ENCODE measurements around the gene MORF4L1.
A peak's percentile ranks its signal among the peaks of the same experiment; 100 is the strongest.
"Not testable (repeated sequence)": the region's sequence is repeated elsewhere in the genome, so short reads cannot be mapped to it uniquely, and the experiment has no call there.

Gene MORF4L1

GRCh38 chr15:78841376-78841706, 31.3 kb upstream of the MORF4L1 start:
- Histone ChIP-seq H3K9me3 (ENCODE audit: insufficient read depth, low read depth, low read length) (no peaks in the 10 kb centered on the region), H3K36me3 (ENCODE audit: insufficient read depth, low read depth, low read length) (no peaks in the 10 kb centered on the region), H3K4me3 (ENCODE audit: low read length) (no peak overlapping the region), H3K27ac (ENCODE audit: low read length) (no peak overlapping the region), H3K27me3 (ENCODE audit: insufficient read depth, low read length) (no peaks in the 10 kb centered on the region), H3K9ac (ENCODE audit: low read depth, low read length) (no peak overlapping the region), H3K4me1 (ENCODE audit: insufficient read depth, low read length) (no peaks in the 10 kb centered on the region)

- no peaks in the 10 kb centered on the region for H3K27me3 ChIP-seq (ENCODE audit: insufficient read depth, low read length)
- H3K4me3 ChIP-seq (ENCODE audit: low read length) = no peak overlapping the region
- no peak overlapping the region for H3K27ac ChIP-seq (ENCODE audit: low read length)
- no peaks in the 10 kb centered on the region for H3K4me1 ChIP-seq (ENCODE audit: insufficient read depth, low read length)
- no peaks in the 10 kb centered on the region for H3K9me3 ChIP-seq (ENCODE audit: insufficient read depth, low read depth, low read length)
- H3K36me3 ChIP-seq (ENCODE audit: insufficient read depth, low read depth, low read length) = no peaks in the 10 kb centered on the region
- no peak overlapping the region for H3K9ac ChIP-seq (ENCODE audit: low read depth, low read length)
Measured at GRCh38 chr15:78841891-78842290, 30.8 kb upstream of the MORF4L1 start.

GRCh38 chr15:78842519-78842918, 30.2 kb upstream of the MORF4L1 start:
- no peaks in the 10 kb centered on the region for H3K4me1 ChIP-seq (ENCODE audit: insufficient read depth, low read length)
- no peak overlapping the region for H3K27ac ChIP-seq (ENCODE audit: low read length)
- H3K36me3 ChIP-seq (ENCODE audit: insufficient read depth, low read depth, low read length) = no peaks in the 10 kb centered on the region
- H3K9me3 ChIP-seq (ENCODE audit: insufficient read depth, low read depth, low read length) = no peaks in the 10 kb centered on the region
- H3K27me3 ChIP-seq (ENCODE audit: insufficient read depth, low read length) = no peaks in the 10 kb centered on the region
- no peak overlapping the region for H3K4me3 ChIP-seq (ENCODE audit: low read length)
- H3K9ac ChIP-seq (ENCODE audit: low read depth, low read length) = no peak overlapping the region

- H3K27ac ChIP-seq (ENCODE audit: low read length); H3K36me3 ChIP-seq (ENCODE audit: insufficient read depth, low read depth, low read length); H3K9me3 ChIP-seq (ENCODE audit: insufficient read depth, low read depth, low read length); H3K4me3 ChIP-seq (ENCODE audit: low read length); H3K9ac ChIP-seq (ENCODE audit: low read depth, low read length); H3K27me3 ChIP-seq (ENCODE audit: insufficient read depth, low read length); H3K4me1 ChIP-seq (ENCODE audit: insufficient read depth, low read length): not testable (repeated sequence)
Measured at GRCh38 chr15:78846906-78847305, 25.8 kb upstream of the MORF4L1 start.

- H3K27me3 ChIP-seq (ENCODE audit: insufficient read depth, low read length); H3K4me1 ChIP-seq (ENCODE audit: insufficient read depth, low read length); H3K4me3 ChIP-seq (ENCODE audit: low read length); H3K9me3 ChIP-seq (ENCODE audit: insufficient read depth, low read depth, low read length); H3K27ac ChIP-seq (ENCODE audit: low read length); H3K9ac ChIP-seq (ENCODE audit: low read depth, low read length); H3K36me3 ChIP-seq (ENCODE audit: insufficient read depth, low read depth, low read length): not testable (repeated sequence)
Measured at GRCh38 chr15:78847387-78847906, 25.2 kb upstream of the MORF4L1 start.

- H3K4me1 ChIP-seq (ENCODE audit: insufficient read depth, low read length) = peaks cover 7% of the 10 kb centered on the region; the same call in 1 of the 2 replicates
- H3K27ac ChIP-seq (ENCODE audit: low read length) = no peak overlapping the region
- H3K4me3 ChIP-seq (ENCODE audit: low read length) = no peak overlapping the region
- H3K36me3 ChIP-seq (ENCODE audit: insufficient read depth, low read depth, low read length) = no peaks in the 10 kb centered on the region
- H3K9me3 ChIP-seq (ENCODE audit: insufficient read depth, low read depth, low read length) = no peaks in the 10 kb centered on the region
- no peak overlapping the region for H3K9ac ChIP-seq (ENCODE audit: low read depth, low read length)
- no peaks in the 10 kb centered on the region for H3K27me3 ChIP-seq (ENCODE audit: insufficient read depth, low read length)
Measured at GRCh38 chr15:78850352-78850751, 22.3 kb upstream of the MORF4L1 start.

- no peaks in the 10 kb centered on the region for H3K9me3 ChIP-seq (ENCODE audit: insufficient read depth, low read depth, low read length)
- no peak overlapping the region for H3K9ac ChIP-seq (ENCODE audit: low read depth, low read length)
Measured at GRCh38 chr15:78850941-78851755, 21.5 kb upstream of the MORF4L1 start.

GRCh38 chr15:78853500-78853899, 19.2 kb upstream of the MORF4L1 start:
- no peak overlapping the region for H3K27ac ChIP-seq (ENCODE audit: low read length)
- H3K9ac ChIP-seq (ENCODE audit: low read depth, low read length) = no peak overlapping the region
- H3K4me1 ChIP-seq (ENCODE audit: insufficient read depth, low read length) = peaks cover 7% of the 10 kb centered on the region; the same call in 1 of the 2 replicates
- H3K27me3 ChIP-seq (ENCODE audit: insufficient read depth, low read length) = no peaks in the 10 kb centered on the region
- no peaks in the 10 kb centered on the region for H3K36me3 ChIP-seq (ENCODE audit: insufficient read depth, low read depth, low read length)
- H3K4me3 ChIP-seq (ENCODE audit: low read length) = no peak overlapping the region
- H3K9me3 ChIP-seq (ENCODE audit: insufficient read depth, low read depth, low read length) = no peaks in the 10 kb centered on the region

More at GRCh38 chr15:78850941-78851755, 21.5 kb upstream of the MORF4L1 start:
- Histone ChIP-seq H3K27me3 (ENCODE audit: insufficient read depth, low read length) (no peaks in the 10 kb centered on the region), H3K4me1 (ENCODE audit: insufficient read depth, low read length) (peaks cover 7% of the 10 kb centered on the region; the same call in 1 of the 2 replicates), H3K4me3 (ENCODE audit: low read length) (no peak overlapping the region), H3K27ac (ENCODE audit: low read length) (no peak overlapping the region), H3K36me3 (ENCODE audit: insufficient read depth, low read depth, low read length) (no peaks in the 10 kb centered on the region)

GRCh38 chr15:78854833-78855372, 17.8 kb upstream of the MORF4L1 start:
- Histone ChIP-seq H3K9me3 (ENCODE audit: insufficient read depth, low read depth, low read length) (no peaks in the 10 kb centered on the region), H3K4me3 (ENCODE audit: low read length) (no peak overlapping the region), H3K27me3 (ENCODE audit: insufficient read depth, low read length) (no peaks in the 10 kb centered on the region), H3K27ac (ENCODE audit: low read length) (no peak overlapping the region), H3K36me3 (ENCODE audit: insufficient read depth, low read depth, low read length) (no peaks in the 10 kb centered on the region), H3K4me1 (ENCODE audit: insufficient read depth, low read length) (peaks cover 7% of the 10 kb centered on the region; the same call in 1 of the 2 replicates), H3K9ac (ENCODE audit: low read depth, low read length) (no peak overlapping the region)

- Histone ChIP-seq H3K27me3 (ENCODE audit: insufficient read depth, low read length) (no peaks in the 10 kb centered on the region), H3K27ac (ENCODE audit: low read length) (no peak overlapping the region), H3K4me1 (ENCODE audit: insufficient read depth, low read length) (peaks cover 5% of the 10 kb centered on the region; the same call in 1 of the 2 replicates)
Measured at GRCh38 chr15:78855746-78856145, 16.9 kb upstream of the MORF4L1 start.

GRCh38 chr15:78859971-78860719, 12.5 kb upstream of the MORF4L1 start:
- H3K27ac ChIP-seq (ENCODE audit: low read length) = no peak overlapping the region
- H3K9ac ChIP-seq (ENCODE audit: low read depth, low read length) = peak overlapping the region; percentile 79; the same call in 1 of the 2 replicates

More at GRCh38 chr15:78855746-78856145, 16.9 kb upstream of the MORF4L1 start:
- Histone ChIP-seq H3K36me3 (ENCODE audit: insufficient read depth, low read depth, low read length) (no peaks in the 10 kb centered on the region), H3K4me3 (ENCODE audit: low read length) (no peak overlapping the region), H3K9ac (ENCODE audit: low read depth, low read length) (no peak overlapping the region), H3K9me3 (ENCODE audit: insufficient read depth, low read depth, low read length) (no peaks in the 10 kb centered on the region)

More at GRCh38 chr15:78859971-78860719, 12.5 kb upstream of the MORF4L1 start:
- H3K36me3 ChIP-seq (ENCODE audit: insufficient read depth, low read depth, low read length) = no peaks in the 10 kb centered on the region
- no peaks in the 10 kb centered on the region for H3K27me3 ChIP-seq (ENCODE audit: insufficient read depth, low read length)
- peak overlapping the region; percentile 70 for H3K4me3 ChIP-seq (ENCODE audit: low read length)
- no peaks in the 10 kb centered on the region for H3K4me1 ChIP-seq (ENCODE audit: insufficient read depth, low read length)
- H3K9me3 ChIP-seq (ENCODE audit: insufficient read depth, low read depth, low read length) = no peaks in the 10 kb centered on the region

Data from iPS-20b (cell line).